Islet precursor cell (in vitro differentiated cells): Measurements from ENCODE around the gene PHF3.
"Not testable (repeated sequence)": the region's sequence is repeated elsewhere in the genome, so short reads cannot be mapped to it uniquely, and the experiment has no call there.

Experiments used
- DNase-seq: peaks from one replicate; pipeline ENCODE4 v3.0.0-alpha.2; 2018

PHF3 gene

GRCh38 chr6:63709148-63709547, 73.5 kb downstream of the PHF3 start:
- DNase-seq, result no peak

GRCh38 chr6:63713332-63713731, 77.7 kb downstream of the PHF3 start:
- no peak for DNase-seq

GRCh38 chr6:63714091-63714490, 78.5 kb downstream of the PHF3 start:
- no peak for DNase-seq

- no peak for DNase-seq
These were observed 80.6 kb downstream of the PHF3 start for GRCh38 chr6:63716169-63716568.

- no peak for DNase-seq
These were observed 85.6 kb downstream of the PHF3 start for GRCh38 chr6:63721181-63721580.

- DNase-seq, result no peak
These were observed 89.1 kb downstream of the PHF3 start for GRCh38 chr6:63724721-63725120.

- DNase-seq, result no peak
These were observed 94.7 kb downstream of the PHF3 start for GRCh38 chr6:63730311-63730710.

- no peak for DNase-seq
These were observed 96.3 kb downstream of the PHF3 start for GRCh38 chr6:63731930-63732329.

- DNase-seq, result no peak
These were observed 96.7 kb downstream of the PHF3 start for GRCh38 chr6:63732336-63732735.

GRCh38 chr6:63734923-63735322, 99.3 kb downstream of the PHF3 start:
- no peak for DNase-seq

- DNase-seq, result not testable (repeated sequence)
These were observed 102.6 kb downstream of the PHF3 start for GRCh38 chr6:63738190-63738589.

GRCh38 chr6:63739094-63739687, 103.6 kb downstream of the PHF3 start:
- DNase-seq, result no peak

- no peak for DNase-seq
These were observed 105.1 kb downstream of the PHF3 start for GRCh38 chr6:63740709-63741108.

- DNase-seq, result peak; percentile 47
These were observed 106.5 kb downstream of the PHF3 start for GRCh38 chr6:63742060-63742459.

- DNase-seq, result no peak
These were observed 108.1 kb downstream of the PHF3 start for GRCh38 chr6:63743691-63744090.

- DNase-seq, result no peak
These were observed 109.2 kb downstream of the PHF3 start for GRCh38 chr6:63744810-63745209.

- no peak for DNase-seq
These were observed 110.2 kb downstream of the PHF3 start for GRCh38 chr6:63745784-63746183.

GRCh38 chr6:63750400-63750799, 114.8 kb downstream of the PHF3 start:
- no peak for DNase-seq

- DNase-seq, result not testable (repeated sequence)
These were observed 121.7 kb downstream of the PHF3 start for GRCh38 chr6:63757275-63757674.

GRCh38 chr6:63757826-63758225, 122.2 kb downstream of the PHF3 start:
- DNase-seq, result no peak

- DNase-seq, result no peak
These were observed 124.1 kb downstream of the PHF3 start for GRCh38 chr6:63759605-63760105.

- no peak for DNase-seq
These were observed 124.6 kb downstream of the PHF3 start for GRCh38 chr6:63760199-63760598.

GRCh38 chr6:63764318-63764916, 128.8 kb downstream of the PHF3 start:
- DNase-seq, result no peak
